GM19372 (cell line): ENCODE measurements around the gene OLA1.

Source experiments
- ATAC-seq: cut with Tn5 transposase; IDR thresholded peaks from one replicate; pipeline ENCODE4 v1.9.1; 2021; ENCODE audit warnings: mild to moderate bottlenecking, low read depth, moderate library complexity; ENCODE audit not compliant: unreplicated experiment

The OLA1 gene

DNA sequence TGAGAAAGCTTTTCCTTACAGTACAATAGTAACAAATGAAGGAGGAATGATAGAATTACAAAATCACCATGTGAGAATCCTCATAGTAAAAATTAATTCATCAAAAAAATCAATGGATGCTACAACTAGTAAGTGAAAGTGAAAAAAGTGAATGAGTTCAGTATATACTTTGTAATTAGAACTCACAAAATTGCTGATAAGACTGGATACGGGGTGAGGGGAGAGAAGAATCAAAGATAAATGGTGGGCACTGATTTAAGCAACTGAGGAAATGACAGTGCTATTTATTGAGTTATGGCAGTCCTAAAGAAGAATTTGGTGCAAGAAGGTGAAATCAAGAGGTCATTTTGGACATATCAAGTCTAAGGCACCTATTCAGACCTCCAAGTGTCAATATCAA, 20.6 kb downstream of the OLA1 start:
- ATAC-seq, result no peak

DNA sequence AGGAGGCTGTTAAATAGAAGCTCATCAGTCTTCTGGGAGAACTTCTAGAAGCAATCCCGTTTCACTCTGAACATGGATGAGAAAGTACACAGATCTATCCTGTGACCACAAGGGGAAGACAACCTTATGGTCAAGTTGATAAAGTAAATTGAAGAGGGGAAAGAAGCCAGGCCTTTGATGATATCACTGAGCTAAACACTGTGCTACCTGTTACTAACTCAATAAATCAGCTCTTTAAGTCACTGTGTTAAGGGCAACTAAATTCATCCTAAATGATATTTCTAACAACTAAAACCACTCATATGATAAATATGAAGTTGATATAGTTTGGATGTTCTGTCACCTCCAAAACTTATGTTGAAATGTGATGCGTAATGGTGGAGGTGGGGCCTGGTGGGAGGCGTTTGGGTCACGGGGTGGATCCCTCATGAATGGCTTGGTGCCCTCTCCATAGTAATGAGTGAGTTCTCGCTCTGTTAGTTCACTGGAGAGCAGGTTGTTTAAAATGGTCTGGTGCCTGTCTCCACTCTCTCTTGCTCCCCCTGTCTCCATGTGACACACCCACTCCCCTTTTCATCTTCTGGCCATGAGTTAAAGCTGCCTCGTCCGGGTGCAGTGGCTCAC, 23.6 kb downstream of the OLA1 start:
- no peak for ATAC-seq

DNA sequence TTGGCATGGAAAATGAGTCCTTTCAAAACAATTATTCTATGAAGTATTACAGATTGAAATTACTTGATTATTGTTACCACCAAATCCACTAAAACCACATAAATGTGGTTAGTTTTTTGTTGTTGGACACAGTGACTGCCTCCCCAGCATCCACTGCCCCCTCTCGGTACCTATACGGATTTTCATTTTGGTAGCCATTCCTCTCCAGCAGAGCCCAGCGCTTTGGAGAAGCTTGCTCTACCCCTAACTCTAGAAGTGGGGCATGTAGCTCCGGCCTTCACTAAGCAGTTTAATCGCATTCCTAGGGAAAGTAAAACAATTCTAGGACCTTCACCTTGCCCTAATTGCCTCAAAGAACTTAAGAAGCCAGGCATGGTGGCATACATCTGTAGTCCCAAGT, 24.2 kb downstream of the OLA1 start:
- no peak for ATAC-seq

DNA sequence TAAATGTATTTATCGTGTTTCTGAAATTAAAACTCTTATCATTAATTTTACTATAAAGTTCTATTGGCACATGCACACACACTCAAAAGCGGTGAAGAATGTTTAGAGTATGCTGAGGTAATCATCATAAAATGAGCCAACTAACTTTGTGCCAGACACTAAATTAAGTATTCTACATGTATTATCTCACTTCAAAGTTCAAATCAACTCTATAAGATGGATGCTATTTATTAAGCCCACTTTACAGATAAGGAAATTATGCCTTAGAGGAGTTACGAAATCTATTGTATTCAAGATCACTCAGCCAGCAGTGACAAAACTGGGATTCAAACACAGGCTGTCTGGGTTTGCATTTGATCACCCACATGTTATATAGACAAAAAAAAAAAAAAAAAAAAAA, 24.9 kb downstream of the OLA1 start:
- ATAC-seq, result no peak

DNA sequence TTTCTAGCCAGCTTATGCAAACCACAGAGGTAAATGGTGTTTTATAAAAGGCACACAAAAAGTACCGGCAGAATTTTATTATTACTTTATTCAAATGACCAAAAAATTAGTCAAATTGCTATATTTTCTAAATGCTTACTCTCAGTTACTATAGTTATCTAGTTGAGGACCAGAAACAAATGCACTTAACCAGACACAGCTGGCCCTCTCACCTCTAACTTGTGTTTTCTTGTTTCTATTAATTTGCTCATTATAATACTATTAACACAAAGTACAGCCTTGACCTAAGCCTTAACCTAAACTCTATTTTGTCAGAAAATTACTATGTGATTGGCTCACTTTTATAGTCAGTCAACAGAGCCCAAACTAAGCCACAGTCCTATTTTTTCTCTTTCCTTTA, 26.2 kb downstream of the OLA1 start:
- no peak for ATAC-seq

DNA sequence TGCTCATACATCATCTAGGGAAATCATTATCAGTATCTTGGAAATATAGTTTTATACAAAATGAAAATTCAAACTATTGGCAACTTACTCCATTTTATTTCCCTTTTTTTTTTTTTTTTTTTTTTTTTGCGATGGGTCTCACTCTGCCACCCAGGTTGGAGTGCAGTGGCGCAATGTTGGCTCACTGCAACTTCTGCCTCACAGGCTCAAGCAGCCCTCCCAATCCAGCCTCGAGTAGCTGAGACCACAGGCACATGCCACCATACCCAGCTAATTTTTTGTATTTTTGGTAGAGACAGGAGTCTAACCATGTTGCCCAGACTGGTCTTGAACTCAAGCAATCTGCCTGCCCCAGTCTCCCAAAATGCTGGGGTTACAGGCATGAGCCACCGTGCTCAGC, 29.0 kb downstream of the OLA1 start:
- ATAC-seq, result no peak

DNA sequence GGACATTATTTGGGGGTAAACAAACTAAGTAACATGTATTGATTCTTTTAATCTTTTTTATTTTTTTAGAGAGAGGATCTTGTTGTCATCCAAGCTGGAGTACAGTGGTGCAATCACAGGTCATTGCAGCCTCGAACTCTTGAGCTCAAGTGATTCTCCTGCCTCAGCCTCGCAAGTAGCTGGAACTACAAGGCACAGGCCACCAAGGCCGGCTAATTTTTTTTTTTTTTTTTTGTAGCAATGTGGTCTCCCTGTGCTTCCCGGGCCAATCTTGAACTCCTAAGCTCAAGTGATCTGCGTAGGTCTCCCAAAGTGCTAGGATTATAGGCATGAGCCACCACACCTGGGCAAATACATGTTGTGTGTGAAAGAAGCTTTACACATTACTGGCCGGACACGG, 29.6 kb downstream of the OLA1 start:
- ATAC-seq, result no peak

DNA sequence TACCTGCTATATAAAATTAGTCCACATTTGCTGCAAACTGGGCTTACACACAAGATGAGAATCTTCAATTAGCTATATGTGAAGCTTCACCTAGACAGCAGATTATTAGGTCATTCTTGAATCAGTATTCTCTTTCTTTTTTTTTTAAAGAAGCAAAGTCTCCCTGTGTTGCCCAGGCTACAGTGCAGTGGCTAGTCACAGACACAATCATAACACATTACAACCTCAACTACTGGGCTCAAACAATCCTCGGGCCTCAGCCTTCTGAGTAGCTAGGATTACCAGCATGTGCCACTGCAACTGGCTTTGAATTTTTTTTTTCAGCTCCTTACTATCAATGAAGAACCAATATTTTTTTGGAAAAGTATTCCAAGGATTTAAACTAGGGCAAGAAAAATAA, 30.5 kb downstream of the OLA1 start:
- ATAC-seq, result no peak

DNA sequence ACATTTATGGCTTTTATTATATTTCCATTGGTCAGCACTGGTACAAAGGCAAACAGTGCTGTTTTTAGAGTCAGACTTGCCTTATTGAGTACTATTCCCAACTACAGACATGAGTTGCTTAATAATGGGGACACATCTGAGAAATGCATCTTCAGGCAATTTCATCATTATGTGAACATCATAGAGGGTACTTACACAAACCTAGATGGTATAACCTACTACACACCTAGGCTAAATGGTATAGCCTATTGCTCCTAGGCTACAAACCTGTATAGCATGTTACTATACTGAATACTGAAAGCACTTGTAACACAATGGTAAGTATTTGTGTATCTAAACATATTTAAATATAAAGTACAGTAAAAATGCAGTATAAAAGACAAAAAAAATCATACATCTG, 36.4 kb downstream of the OLA1 start:
- ATAC-seq, result no peak

DNA sequence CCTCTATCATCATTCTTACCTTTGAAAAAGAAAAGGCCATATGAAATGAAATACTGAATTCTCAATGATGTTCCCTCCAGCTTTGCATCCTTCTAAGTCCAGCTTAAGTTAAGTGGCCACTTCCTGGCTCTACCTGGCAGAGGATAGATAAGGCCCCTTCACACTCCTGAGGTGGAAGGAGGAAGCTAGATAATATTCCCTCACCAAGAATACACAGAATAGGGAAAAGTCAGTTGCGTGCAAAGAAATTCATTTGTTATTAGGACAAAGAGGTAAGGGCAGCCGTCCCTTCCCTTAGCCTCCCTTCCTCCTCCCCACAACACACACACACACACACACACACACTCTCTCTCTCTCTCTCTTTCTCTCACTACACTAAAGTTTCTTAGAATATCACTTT, 37.5 kb downstream of the OLA1 start:
- no peak for ATAC-seq

DNA sequence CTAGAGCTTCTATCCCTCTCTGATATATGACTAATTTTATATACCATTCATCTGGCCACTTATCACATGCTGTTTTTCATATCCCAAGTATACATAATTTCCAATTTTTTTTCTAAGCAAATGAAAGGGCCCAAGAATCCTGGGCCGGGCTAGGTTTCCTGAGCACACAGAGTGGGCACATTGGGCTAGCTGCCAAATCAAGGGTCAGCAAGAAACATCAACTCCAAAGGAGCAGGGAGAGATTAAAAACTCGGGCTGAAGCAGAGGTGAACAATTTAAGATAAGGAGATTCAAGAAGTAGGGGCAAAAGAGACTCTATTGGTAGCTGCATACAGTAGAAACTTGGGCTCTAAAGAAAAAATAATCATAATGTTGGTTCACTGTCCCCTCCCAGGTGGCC, 39.0 kb downstream of the OLA1 start:
- ATAC-seq, result no peak

DNA sequence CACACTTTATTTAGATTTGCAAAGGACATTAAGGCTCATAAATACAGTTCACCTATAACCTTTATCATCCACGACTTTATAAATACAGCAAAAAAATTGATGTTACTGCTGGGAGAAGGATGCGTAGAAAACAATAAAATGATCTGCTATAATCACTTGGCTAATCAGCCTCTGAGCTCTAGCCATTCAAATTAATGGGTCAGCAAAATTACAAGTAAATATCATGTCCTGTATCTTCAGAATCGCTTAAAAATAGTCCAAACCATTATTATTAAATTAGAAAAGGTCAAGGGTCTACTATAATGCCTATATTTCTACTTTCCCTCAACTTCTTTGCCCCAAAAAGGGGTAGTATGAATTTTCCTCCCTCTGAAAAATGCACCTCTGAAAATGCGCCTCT, 40.3 kb downstream of the OLA1 start:
- no peak for ATAC-seq

DNA sequence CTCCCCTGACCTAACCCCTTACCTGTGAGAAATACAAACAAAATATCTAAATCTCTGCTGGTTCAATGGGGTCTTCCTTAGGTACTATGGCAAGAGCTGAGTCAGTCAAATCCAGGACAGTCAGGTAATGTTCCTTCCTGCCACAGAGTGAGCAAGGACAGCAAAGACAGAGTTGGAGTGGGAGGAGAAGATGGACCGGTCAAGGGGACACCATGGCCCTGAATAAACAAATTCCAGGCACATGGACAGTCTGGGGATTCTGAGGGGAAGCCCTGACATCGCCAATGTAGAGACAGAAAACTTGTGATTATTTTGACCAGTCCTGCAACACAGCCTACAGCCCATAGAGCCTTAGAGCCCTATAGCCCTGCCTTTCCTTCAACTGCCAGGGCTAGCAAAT, 42.8 kb downstream of the OLA1 start:
- no peak for ATAC-seq

DNA sequence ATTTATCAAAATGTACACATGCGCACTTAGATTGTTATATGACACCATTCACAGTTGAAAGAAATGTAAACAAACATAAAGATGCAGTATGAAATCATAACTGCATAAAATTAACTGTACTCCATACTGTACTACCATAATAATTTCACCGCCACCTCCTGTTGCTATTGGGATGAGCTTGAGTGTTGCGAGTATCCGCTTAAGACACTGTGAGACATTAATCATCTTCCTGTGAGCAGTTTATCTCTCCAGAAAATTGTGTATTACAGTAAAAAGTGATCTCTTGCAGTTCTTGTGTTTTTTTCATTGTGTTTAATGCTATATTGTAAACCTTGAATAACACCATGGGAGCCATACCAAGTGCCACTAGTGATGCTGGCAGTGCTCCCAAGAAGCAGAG, 46.1 kb downstream of the OLA1 start:
- ATAC-seq, result no peak

DNA sequence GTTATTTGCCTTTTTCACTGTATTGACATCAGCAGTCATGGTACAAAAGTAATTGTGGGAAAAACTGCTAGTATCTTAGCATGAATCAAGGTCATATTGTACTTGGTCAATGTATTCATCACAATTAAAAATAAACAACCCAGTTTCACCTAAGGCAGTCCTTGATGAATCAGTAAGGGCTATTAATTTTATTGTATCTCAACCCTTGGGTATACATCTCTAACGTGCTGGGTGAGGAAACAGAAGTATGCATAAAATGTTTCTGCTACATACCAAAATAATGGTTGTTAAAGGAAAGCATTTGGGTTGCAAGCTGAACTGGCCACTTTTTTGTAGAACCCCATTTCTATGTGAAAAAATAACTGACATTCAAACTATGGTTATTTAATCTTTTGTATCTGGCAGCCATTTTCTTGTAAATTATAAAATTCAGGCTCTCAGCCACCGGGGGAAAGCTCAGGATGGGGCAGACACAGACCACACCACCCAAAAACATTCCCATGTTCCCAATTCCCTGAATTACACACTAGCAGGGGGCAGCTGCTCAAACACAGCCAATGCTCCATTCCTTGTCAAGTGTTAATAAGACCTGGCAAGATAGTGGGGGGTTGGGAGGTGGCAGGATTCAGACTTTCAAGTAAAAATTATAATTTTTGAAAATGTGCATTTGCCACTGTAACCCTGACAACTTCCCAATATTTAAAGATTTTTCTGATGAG, 49.3 kb downstream of the OLA1 start:
- no peak for ATAC-seq

DNA sequence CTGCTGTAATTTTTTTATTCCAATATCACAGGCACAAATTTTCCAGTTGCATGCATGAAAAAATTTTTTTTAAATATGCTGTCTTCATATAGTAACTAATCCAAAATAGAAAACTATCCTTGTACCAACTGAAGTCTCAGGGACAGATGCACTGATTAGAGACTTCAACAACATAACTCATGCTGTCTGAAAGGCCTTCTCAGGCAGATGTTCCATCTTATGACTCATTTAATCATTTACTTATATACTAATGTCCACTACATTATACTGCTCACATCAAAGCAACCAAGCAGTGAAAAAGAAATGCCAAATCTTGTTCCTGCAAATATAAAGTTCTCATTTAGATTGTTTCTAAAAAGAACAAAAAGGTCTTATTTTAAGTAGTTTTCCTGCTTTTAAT, 53.1 kb downstream of the OLA1 start:
- ATAC-seq, result no peak

DNA sequence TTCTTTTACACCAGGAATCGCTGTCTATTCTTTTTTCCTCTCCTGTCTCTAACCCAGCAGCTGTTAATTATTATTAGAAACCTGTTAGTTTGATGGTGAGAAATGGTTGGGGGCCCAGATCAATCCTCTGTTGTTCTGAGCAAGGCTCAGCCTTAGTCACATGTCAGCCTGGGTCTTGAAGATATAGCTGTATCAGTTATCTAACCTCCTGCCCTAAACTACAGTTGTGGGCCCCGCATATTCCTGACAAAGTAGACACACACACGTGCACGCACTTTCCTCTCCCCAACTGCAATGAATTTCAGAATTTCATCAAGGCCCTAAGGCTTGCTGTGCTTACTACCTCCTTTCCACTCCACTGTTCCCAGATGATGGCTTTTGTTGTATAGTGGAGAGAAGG, 54.6 kb downstream of the OLA1 start:
- no peak for ATAC-seq

DNA sequence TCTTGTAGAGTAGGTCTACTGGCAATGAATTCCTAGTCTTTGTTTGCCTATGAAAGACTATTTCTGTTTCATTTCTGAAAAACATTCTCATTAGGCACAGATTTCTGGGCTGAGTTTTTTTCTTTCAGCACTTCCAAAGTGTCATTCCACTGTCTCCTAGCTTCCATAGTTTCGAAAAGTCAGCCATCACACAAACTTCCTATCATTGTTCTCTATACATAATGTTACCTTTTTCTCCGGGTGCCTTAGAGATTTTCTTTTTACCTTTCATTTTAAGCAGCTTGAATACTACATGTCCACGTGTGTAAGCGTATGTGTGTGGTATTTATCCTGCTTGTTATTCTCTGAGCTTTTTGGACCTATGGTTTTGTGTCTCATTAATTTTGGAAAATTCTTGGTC, 55.7 kb downstream of the OLA1 start:
- no peak for ATAC-seq

DNA sequence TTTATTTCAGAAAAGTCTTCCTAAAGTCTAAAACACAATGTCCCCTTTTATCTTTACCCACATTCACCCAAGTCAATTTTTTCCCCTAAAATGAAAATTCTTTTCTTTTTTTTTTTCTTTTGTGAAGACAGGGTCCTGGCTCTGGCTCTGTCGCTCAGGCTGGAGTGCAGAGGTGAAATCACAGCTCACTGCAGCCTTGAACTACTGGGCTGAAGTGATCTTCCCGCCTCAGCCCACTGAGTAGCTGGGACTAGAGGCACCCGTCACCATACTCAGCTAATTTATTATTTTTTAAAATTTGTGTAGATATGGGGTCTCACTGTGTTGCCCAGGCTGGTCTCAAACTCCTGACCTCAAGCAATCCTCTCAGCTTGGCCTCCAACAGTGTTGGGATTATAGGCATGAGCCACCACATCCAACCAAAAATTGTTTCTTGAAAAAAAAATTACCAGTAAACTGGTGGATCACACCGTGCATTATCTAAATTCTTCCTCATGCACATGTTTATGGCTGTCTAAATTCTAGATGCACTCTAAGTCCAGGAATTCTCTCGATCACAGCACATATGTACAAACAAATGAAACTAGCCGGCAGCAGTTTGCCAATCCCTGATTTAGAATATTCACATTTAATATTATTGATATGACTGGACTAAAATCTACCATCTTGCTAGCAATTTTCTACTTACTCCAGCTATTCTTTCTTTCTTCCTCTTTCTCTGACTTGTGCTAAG, 56.8 kb downstream of the OLA1 start:
- no peak for ATAC-seq

DNA sequence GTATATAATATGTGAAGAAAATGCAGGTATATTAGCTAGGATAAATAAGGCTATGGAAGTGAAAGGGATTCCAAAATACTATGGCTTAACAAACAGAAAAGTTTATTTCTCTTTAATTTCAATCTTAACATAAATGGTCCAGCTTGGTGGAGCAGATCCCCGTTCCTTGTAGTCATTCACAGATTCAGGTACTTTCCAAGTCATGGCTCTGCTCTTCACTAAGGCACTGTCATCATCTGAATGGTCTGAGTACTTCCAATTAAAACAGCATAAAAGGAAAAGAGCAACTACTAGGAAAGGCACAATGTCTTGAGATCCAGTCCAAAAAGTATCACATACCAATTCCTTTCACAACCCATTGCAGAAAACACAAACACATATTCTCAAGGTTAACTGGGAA, 63.4 kb downstream of the OLA1 start:
- no peak for ATAC-seq

DNA sequence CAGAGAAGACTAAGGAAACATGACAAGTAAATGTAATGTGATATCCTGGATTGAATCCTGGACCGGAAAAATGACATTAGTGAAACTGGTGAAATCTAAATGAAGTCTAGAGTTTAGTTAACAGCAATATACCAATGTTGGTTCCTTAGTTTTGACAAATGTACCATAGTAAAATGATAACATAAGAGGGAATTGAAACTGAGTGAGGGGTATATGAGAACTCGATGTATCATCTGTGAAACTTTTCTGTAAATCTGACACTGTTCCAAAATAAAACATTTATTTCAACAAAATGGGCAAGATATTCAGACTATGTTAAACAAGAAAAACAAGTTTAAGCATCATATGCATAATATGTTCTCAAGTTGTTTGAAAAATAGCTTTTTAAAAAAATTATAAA, 63.8 kb downstream of the OLA1 start:
- ATAC-seq, result no peak

DNA sequence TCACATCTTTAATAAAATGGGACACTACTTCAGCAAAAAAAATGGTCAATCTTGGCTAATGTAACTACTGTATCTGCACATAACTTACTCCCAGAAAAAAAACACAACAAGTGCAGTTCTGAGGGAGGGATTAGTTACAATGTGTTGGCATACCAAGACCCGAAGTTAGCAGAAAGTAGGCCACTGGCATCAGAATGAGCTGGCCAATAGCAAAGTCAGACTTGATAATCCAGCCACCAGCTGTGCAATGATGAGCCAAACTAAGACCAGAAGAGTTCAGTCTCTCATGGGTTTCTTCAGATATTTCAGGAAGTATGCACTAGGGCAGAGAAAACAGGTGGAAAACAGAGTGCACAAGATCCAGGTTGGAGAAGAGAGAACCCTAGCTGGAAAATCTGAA, 65.3 kb downstream of the OLA1 start:
- no peak for ATAC-seq
